OCI-LY7 (cell line): ENCODE data around the gene ITIH4.

Source experiments
- CTCF ChIP-seq: fragments of 200-600 bp; sonication (generic); conservative IDR thresholded peaks from 2 replicates; pipeline ENCODE4 v1.5.1; 2014; ENCODE audit warnings: mild to moderate bottlenecking, antibody characterized with exemption, low read length, moderate library complexity, mixed read lengths
- EZH2phosphoT487 ChIP-seq: fragments of 200-600 bp; sonication (generic); IDR thresholded peaks from 2 replicates; pipeline ENCODE4 v1.6.1; 2018; ENCODE audit warnings: low read depth, borderline replicate concordance, mild to moderate bottlenecking, mixed run types, antibody characterized with exemption, low read length, moderate library complexity, mixed read lengths

- TF ChIP-seq CTCF (no peak), EZH2phosphoT487 (no peak)
Observed at GRCh38 chr3:52790337-52790736, 40.1 kb downstream of the ITIH4 start.
